Glutamatergic neuron (in vitro differentiated cells): ENCODE data around the gene PRKAG2. TPM values are rescaled to one million over a fixed set of nuclear protein-coding genes. Genes with fewer than 3 reads are reported as not detected.

ENCODE experiments used
- DNase-seq: peaks from one replicate; pipeline ENCODE4 v3.0.0; 2022
- H3K27ac Mint-ChIP-seq: one replicate; pipeline ENCODE4 v1.8.0; 2020; ENCODE audit warnings: mild to moderate bottlenecking, mixed read lengths, inconsistent platforms; ENCODE audit not compliant: unreplicated experiment
- H3K27me3 Mint-ChIP-seq: one replicate; pipeline ENCODE4 v1.8.0; 2020; ENCODE audit warnings: mild to moderate bottlenecking, moderate library complexity, mixed read lengths, inconsistent platforms; ENCODE audit not compliant: unreplicated experiment
- H3K36me3 Mint-ChIP-seq: one replicate; pipeline ENCODE4 v1.8.0; 2020; ENCODE audit warnings: mild to moderate bottlenecking, mixed read lengths, inconsistent platforms; ENCODE audit not compliant: unreplicated experiment
- H3K4me1 Mint-ChIP-seq: one replicate; pipeline ENCODE4 v1.8.0; 2020; ENCODE audit warnings: mild to moderate bottlenecking, low read depth, mixed read lengths, inconsistent platforms; ENCODE audit not compliant: unreplicated experiment
- H3K4me3 Mint-ChIP-seq: one replicate; pipeline ENCODE4 v1.8.0; 2020; ENCODE audit warnings: mild to moderate bottlenecking, mixed read lengths, inconsistent platforms; ENCODE audit not compliant: unreplicated experiment
- H3K9me3 Mint-ChIP-seq: one replicate; pipeline ENCODE4 v1.8.0; 2020; ENCODE audit warnings: mild to moderate bottlenecking, moderate library complexity, mixed read lengths, inconsistent platforms; ENCODE audit not compliant: unreplicated experiment
- CTCF ChIP-seq: fragments of 200-600 bp; sonication (generic); IDR thresholded peaks from one replicate; pipeline ENCODE4 v1.5.0; 2021; ENCODE audit not compliant: partially characterized antibody, unreplicated experiment
- total RNA-seq: library from RNA; stranded (reverse); fragmentation: NEBNext Ultra II Directional; extraction: Animal tissue kit (Norgen Biotek cat#: 25700); gene quantifications from one replicate; pipeline ENCODE4 v1.2.1, GENCODE V29; 2021; ENCODE audit not compliant: unreplicated experiment

The PRKAG2 gene
- total RNA-seq, 1 donor from 2014 or later, result 24.7 TPM

- no peak overlapping the region for H3K4me3 Mint-ChIP-seq
- peaks cover 5% of the 10 kb centered on the region for H3K9me3 Mint-ChIP-seq
These were observed 283.9 kb downstream of the PRKAG2 start for GRCh38 chr7:151592868-151593486.

GRCh38 chr7:151592330-151592729, 284.6 kb downstream of the PRKAG2 start:
- Mint-ChIP-seq H3K27me3 (peaks cover 3% of the 10 kb centered on the region), H3K36me3 (peaks cover 6% of the 10 kb centered on the region), H3K4me1 (peaks cover 2% of the 10 kb centered on the region), H3K4me3 (no peak overlapping the region), H3K27ac (no peak overlapping the region), H3K9me3 (peaks cover 5% of the 10 kb centered on the region)
- DNase-seq, result no peak
- no peak for TF ChIP-seq CTCF

More at GRCh38 chr7:151592868-151593486, 283.9 kb downstream of the PRKAG2 start:
- no peak for TF ChIP-seq CTCF
- H3K27ac Mint-ChIP-seq, result no peak overlapping the region
- peaks cover 6% of the 10 kb centered on the region for H3K36me3 Mint-ChIP-seq
- H3K4me1 Mint-ChIP-seq, result peaks cover 2% of the 10 kb centered on the region
- no peak for DNase-seq
- H3K27me3 Mint-ChIP-seq, result peaks cover 3% of the 10 kb centered on the region

- H3K36me3 Mint-ChIP-seq, result peaks cover 6% of the 10 kb centered on the region
- H3K27me3 Mint-ChIP-seq, result peaks cover 3% of the 10 kb centered on the region
- DNase-seq, result no peak
- H3K4me1 Mint-ChIP-seq, result peaks cover 2% of the 10 kb centered on the region
- no peak overlapping the region for H3K27ac Mint-ChIP-seq
- peaks cover 5% of the 10 kb centered on the region for H3K9me3 Mint-ChIP-seq
- no peak for TF ChIP-seq CTCF
- H3K4me3 Mint-ChIP-seq, result no peak overlapping the region
These were observed 285.0 kb downstream of the PRKAG2 start for GRCh38 chr7:151591866-151592265.

- Mint-ChIP-seq H3K27me3 (peaks cover 3% of the 10 kb centered on the region), H3K27ac (no peak overlapping the region), H3K36me3 (peaks cover 6% of the 10 kb centered on the region), H3K9me3 (peaks cover 5% of the 10 kb centered on the region), H3K4me1 (peaks cover 2% of the 10 kb centered on the region), H3K4me3 (no peak overlapping the region)
- TF ChIP-seq CTCF, result no peak
- no peak for DNase-seq
These were observed 285.8 kb downstream of the PRKAG2 start for GRCh38 chr7:151590850-151591771.
